Naive B cell (primary cell): ENCODE measurements around the gene KCNK6. TPM values are rescaled to one million over a fixed set of nuclear protein-coding genes. Genes with fewer than 3 reads are reported as not detected.

ENCODE experiments used
- polyA plus RNA-seq, 6 donors: library from polyadenylated mRNA; unstranded; fragments of 300-500 nt; fragmentation: Illumina TruSeq; gene quantifications; one replicate each; pipeline ENCODE4 v1.2.3, GENCODE V29; 2021; ENCODE audit warnings: low read depth in 6 of 6

KCNK6 gene
- polyA plus RNA-seq, 6 donors from 2014 or later = 0.30 to 1.2 (median 0.70) TPM

Other genes with a start within 250 kb of the KCNK6 start
- under 1 TPM in 2 of 6 donors, not detected in 4; 0.20 to 0.41 TPM for gene DPF1, start 95.6 kb upstream of the KCNK6 start, polyA plus RNA-seq
- gene PPP1R14A, start 63.5 kb upstream of the KCNK6 start, polyA plus RNA-seq = 10 to 100 TPM; 25.4 to 88.1 (median 58.8) TPM
- 100 to 1,000 TPM; 163 to 235 (median 190) TPM for gene SPINT2, start 55.3 kb upstream of the KCNK6 start, polyA plus RNA-seq
- 1 to 10 TPM in 3 of 6 donors, not detected in 3; 1.1 to 3.9 (median 1.2) TPM for gene C19orf33, start 15.6 kb upstream of the KCNK6 start, polyA plus RNA-seq
- 10 to 100 TPM; 19.7 to 33.4 (median 23.2) TPM for gene YIF1B, start 3.9 kb upstream of the KCNK6 start, polyA plus RNA-seq
- 10 to 100 TPM in 1 of 6 donors, 1 to 10 TPM in 5; 1.2 to 11.1 (median 3.0) TPM for gene CATSPERG, start 16.0 kb downstream of the KCNK6 start, polyA plus RNA-seq
- gene PSMD8, start 54.7 kb downstream of the KCNK6 start, polyA plus RNA-seq = 100 to 1,000 TPM; 150 to 193 (median 155) TPM
- not detected for gene GGN, start 68.2 kb downstream of the KCNK6 start, polyA plus RNA-seq
- not detected for gene SPRED3, start 68.9 kb downstream of the KCNK6 start, polyA plus RNA-seq
- gene FAM98C, start 83.2 kb downstream of the KCNK6 start, polyA plus RNA-seq = 10 to 100 TPM in 5 of 6 donors, 1 to 10 TPM in 1; 3.6 to 23.8 (median 14.2) TPM
- gene RASGRP4, start 106.4 kb downstream of the KCNK6 start, polyA plus RNA-seq = under 1 TPM in 3 of 6 donors, not detected in 3; 0.27 to 0.60 (median 0.30) TPM
- under 1 TPM in 3 of 6 donors, not detected in 3; 0.01 to 0.04 (median 0.03) TPM for gene RYR1, start 113.8 kb downstream of the KCNK6 start, polyA plus RNA-seq